GM19397 (cell line): ENCODE results near the gene TMC1.
"Not testable (repeated sequence)": the region's sequence is repeated elsewhere in the genome, so short reads cannot be mapped to it uniquely, and the experiment has no call there.

Experiments used
- ATAC-seq: cut with Tn5 transposase; IDR thresholded peaks from one replicate; pipeline ENCODE4 v1.9.1; 2021; ENCODE audit warnings: mild to moderate bottlenecking, moderate library complexity; ENCODE audit not compliant: unreplicated experiment

Gene TMC1

GRCh38 chr9:72521416-72521815, at the start of gene TMC1:
Gene TMC1 (plus strand): TSS chr9:72521608. CDS start chr9:72648649, 127,041 bp downstream.
- ATAC-seq = not testable (repeated sequence)

- peak; percentile 77 for ATAC-seq
Measured at GRCh38 chr9:72473474-72474261, 47.7 kb upstream of the TMC1 start.

GRCh38 chr9:72474676-72475075, 46.7 kb upstream of the TMC1 start:
- no peak for ATAC-seq

- no peak for ATAC-seq
Measured at GRCh38 chr9:72476100-72476499, 45.3 kb upstream of the TMC1 start.

GRCh38 chr9:72476617-72477437, 44.6 kb upstream of the TMC1 start:
- no peak for ATAC-seq

DNA sequence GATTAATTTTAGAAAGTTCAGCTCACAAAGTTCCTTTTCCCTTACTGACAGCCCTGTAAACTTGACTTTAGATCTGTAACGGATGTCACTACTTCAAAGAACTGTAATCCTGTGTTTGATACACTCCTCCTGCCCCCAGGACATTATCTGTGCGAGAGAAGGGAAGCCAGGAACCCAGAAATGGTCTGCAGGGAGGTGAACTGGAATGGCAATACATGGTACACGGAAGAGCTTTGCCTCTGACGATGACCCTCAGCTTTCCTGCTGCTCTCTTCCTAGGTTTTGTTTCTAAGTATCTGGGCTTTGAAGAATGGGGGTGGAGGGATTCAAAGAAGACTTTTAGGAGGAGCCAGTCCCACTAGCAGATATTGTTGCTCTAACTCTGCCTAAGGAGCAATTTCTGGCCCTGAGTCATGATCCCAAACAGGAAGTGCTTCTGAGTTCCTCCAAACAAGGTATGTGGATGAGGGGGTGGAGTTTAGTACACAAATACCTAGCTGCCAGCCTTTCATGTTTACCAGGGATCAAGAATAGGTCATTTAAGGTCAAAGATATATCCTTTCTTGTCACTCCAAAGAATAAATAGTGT, 43.4 kb upstream of the TMC1 start:
- no peak for ATAC-seq

DNA sequence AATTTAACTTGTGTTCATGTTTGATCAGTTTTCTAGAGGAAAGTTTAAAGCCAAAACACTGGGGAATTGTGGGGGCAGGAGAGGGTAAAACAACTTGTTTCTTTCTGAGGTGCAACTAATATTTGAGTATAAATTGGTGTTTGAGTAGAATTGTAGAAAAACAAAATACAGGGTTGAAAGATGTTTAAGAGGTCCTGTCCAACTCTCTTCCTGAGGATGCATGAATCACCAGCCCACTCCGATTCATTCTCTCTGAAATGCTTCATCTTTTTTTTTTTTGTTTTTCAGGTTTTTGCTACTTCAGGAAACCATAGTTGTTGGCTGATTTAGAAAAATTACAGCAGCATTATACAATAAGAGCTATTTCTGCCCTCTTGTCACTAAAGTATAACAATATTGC, 42.4 kb upstream of the TMC1 start:
- no peak for ATAC-seq

DNA sequence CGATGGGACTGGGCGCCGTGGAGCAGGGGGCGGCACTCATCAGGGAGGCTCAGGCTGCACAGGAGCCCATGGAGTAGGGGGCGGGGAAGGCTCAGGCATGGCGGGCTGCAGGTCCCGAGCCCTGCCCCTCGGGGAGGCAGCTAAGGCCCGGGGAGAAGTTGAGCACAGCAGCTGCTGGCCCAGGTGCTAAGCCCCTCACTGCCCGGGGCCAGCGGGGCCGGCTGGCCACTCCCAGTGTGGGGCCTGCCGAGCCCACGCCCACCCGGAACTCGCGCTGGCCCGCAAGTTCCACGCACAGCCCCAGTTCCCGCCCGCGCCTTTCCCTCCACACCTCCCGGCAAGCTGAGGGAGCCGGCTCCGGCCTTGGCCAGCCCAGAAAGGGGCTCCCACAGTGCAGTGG, 41.1 kb upstream of the TMC1 start:
- ATAC-seq = not testable (repeated sequence)

- no peak for ATAC-seq
Measured at GRCh38 chr9:72480921-72481320, 40.5 kb upstream of the TMC1 start.

DNA sequence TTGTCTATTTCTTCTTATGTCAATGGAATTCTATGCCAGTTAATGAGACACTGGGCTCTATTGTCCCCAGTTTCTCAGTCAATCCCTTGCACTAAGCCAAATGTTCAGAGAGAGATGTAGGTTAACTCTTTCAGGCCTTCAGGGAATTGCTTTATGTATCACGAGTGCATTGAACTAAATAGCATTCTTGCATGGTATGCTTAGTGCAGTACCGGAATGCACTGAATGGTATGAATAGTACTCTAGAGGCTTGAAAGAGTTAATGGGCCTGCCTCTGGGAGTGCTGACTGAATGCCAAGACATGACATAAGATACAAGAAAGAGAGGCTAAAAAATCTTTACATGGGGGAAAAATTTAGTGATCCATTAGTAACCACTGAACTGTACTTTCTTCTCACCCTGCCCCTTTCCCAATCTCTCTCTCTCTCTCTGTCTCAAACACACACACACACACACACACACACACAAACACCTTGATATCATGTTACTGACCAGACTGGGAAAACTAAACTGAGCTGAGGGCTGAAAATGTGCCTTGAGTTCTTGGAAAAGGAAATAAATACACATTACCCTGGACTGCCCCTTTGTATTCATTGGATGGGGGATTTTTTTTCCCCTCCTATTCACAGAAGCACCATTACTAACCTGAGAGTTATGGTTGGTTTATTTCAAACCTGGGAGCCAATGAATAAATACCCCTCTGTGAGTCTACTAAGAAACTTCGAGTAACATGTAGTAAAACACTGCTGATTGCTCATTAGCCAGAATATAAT, 35.4 kb upstream of the TMC1 start:
- no peak for ATAC-seq

- no peak for ATAC-seq
Measured at GRCh38 chr9:72486594-72486955, 34.8 kb upstream of the TMC1 start.

DNA sequence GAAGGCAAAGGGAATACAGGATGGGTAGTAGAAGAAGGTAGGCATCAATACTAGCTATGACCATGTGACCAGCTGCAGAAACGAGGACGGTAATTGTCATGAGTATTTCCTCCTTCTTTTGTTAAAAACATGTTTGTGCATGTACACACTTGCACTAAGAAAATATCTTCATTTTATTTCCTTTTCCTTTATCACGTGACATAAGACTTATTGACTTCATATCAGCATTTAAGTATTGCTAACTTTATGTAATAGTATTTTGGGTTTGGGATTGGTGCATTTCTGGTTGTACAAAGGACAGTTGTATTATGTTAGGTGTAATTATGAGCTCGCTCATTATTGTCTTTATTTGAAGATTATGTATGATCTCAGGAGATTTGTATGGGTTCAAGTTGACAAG, 33.7 kb upstream of the TMC1 start:
- ATAC-seq = not testable (repeated sequence)

- no peak for ATAC-seq
Measured at GRCh38 chr9:72489986-72490385, 31.4 kb upstream of the TMC1 start.

- ATAC-seq = no peak
Measured at GRCh38 chr9:72491242-72491641, 30.2 kb upstream of the TMC1 start.

GRCh38 chr9:72494051-72494450, 27.4 kb upstream of the TMC1 start:
- ATAC-seq = no peak

DNA sequence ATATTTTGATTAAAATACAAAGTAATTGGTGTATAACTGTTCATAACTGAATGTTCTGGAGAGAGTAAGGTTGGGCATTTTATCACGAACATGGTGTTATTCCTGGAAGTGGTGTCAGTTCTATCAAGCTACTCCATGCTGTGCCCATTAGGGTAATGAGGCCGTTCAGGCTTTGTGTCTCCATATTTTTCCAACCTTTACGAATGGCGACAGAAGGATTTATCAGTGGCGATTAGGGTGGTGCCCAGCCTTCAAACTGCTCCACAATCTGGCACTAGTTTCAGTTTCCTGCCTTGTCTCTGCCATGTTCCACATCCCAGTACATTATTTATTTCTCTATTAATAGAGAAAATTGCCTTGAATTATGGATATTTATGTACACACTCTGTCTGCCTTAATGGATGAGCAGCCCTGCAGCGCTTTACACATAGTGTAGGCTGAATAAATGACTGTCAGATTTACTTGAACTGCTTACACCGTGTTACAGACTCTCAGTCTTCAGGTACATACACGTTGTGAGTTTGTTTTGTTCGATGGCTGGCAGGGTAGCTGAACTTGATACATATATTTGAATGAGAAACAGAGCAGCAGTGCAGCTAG, 23.9 kb upstream of the TMC1 start:
- ATAC-seq = no peak

GRCh38 chr9:72506615-72507014, 14.8 kb upstream of the TMC1 start:
- ATAC-seq = no peak

DNA sequence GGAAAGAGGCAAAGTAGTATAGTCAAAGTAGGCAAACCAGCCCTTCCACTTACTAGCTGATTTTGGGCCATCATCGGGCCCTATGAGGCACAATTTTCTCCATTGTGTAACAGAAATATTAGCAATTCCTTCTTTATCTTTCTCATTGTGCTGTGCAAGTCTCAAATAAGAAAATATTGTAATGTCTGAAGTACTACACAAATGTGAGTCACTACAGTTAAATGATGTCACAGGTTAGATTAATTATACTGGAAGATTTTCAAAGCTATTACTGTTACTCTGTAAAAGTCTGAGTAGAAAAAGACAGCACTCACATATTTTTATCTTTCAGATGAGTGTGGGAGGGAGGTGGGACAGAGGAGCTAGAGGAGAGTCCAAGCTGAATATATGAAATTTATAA, 12.4 kb upstream of the TMC1 start:
- ATAC-seq = no peak

GRCh38 chr9:72509635-72510034, 11.8 kb upstream of the TMC1 start:
- ATAC-seq = peak; percentile 70

DNA sequence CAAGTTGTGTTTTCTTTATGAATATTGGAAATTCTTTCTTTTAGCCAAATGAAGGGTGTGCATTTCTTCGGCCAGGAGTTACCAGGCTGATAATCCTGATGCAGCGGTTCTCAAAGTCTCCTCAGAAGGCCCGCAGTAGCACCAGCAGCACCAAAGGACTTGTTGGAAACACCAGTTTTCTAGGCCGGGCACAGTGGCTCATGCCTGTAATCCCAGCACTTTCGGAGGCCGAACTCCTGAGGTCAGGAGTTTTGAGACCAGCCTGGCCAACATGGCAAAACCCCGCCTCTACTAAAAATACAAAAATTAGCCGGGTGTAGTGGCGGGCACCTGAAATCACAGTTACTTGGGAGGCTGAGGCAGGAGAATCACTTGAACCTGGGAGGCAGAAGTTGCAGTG, 397 bp upstream of the TMC1 start:
- ATAC-seq = not testable (repeated sequence)
